Neural cell (in vitro differentiated cells): ENCODE results near the gene QKI.

Experiments used
- EZH2 ChIP-seq: fragments of 200-600, 300-800 bp; shearing (Covaris generic), sonication (generic); IDR thresholded peaks from 2 replicates; pipeline ENCODE4 v1.6.1; 2014; ENCODE audit warnings: antibody characterized with exemption, low read length, borderline replicate concordance, mild to moderate bottlenecking; ENCODE audit not compliant: insufficient read depth, poor library complexity, severe bottlenecking
- POLR2AphosphoS5 ChIP-seq: IDR thresholded peaks from 2 replicates; pipeline ENCODE4 v1.6.1; 2012
- TAF1 ChIP-seq: IDR thresholded peaks from 2 replicates; pipeline ENCODE4 v1.6.1; 2012; ENCODE audit warnings: low read depth

DNA sequence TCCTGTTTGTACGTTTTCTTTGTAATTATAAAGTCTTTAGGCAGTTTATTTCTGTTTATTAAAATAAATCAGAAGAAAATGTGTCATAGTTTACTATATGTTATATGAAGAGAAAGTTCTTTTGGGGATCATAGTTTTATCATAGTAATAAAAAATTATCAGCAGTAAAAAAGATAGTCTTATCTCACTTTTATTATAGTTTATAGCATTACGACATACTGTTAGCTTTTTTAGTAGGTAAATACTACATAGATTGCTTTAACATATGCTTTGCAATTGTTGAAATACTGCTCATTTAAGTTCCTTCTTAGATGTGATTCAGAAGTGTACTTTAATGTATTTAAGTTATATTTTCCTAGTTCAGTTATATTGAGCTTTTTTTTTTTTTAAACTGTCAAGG lies 13.9 kb downstream of the QKI start:
- TF ChIP-seq EZH2, result no peak
- no peak for TF ChIP-seq TAF1
- no peak for TF ChIP-seq POLR2AphosphoS5
